HG03460 (cell line): ENCODE data around the gene BNIP1.
"Not testable (repeated sequence)": the region's sequence is repeated elsewhere in the genome, so short reads cannot be mapped to it uniquely, and the experiment has no call there.

Source experiments
- ATAC-seq: cut with Tn5 transposase; IDR thresholded peaks from one replicate; pipeline ENCODE4 v1.9.1; 2021; ENCODE audit not compliant: unreplicated experiment

Gene BNIP1

GRCh38 chr5:173144200-173145176 lies at the start of gene BNIP1:
Gene BNIP1 (plus strand): TSS chr5:173144531. CDS start chr5:173144546, 15 bp downstream.
- ATAC-seq = peak; percentile 93

GRCh38 chr5:173098787-173099186 lies 45.5 kb upstream of the BNIP1 start:
- no peak for ATAC-seq

- ATAC-seq = no peak
Observed at GRCh38 chr5:173099461-173099860, 44.9 kb upstream of the BNIP1 start.

GRCh38 chr5:173101245-173101644 lies 43.1 kb upstream of the BNIP1 start:
- no peak for ATAC-seq

GRCh38 chr5:173103411-173103810 lies 40.9 kb upstream of the BNIP1 start:
- ATAC-seq = no peak

GRCh38 chr5:173108914-173109313 lies 35.4 kb upstream of the BNIP1 start:
- no peak for ATAC-seq

- ATAC-seq = no peak
Observed at GRCh38 chr5:173114536-173114935, 29.8 kb upstream of the BNIP1 start.

- ATAC-seq = no peak
Observed at GRCh38 chr5:173119719-173120118, 24.6 kb upstream of the BNIP1 start.

GRCh38 chr5:173123416-173123815 lies 20.9 kb upstream of the BNIP1 start:
- no peak for ATAC-seq

- not testable (repeated sequence) for ATAC-seq
Observed at GRCh38 chr5:173132166-173132565, 12.2 kb upstream of the BNIP1 start.

- no peak for ATAC-seq
Observed at GRCh38 chr5:173138707-173139106, 5.6 kb upstream of the BNIP1 start.

- ATAC-seq = no peak
Observed at GRCh38 chr5:173139631-173140030, 4.7 kb upstream of the BNIP1 start.

GRCh38 chr5:173140769-173141168 lies 3.6 kb upstream of the BNIP1 start:
- no peak for ATAC-seq

GRCh38 chr5:173143567-173143966 lies 764 bp upstream of the BNIP1 start:
- no peak for ATAC-seq

GRCh38 chr5:173148354-173148753 lies 4.0 kb downstream of the BNIP1 start:
- no peak for ATAC-seq

GRCh38 chr5:173152547-173152946 lies 8.2 kb downstream of the BNIP1 start:
- ATAC-seq = no peak

- ATAC-seq = no peak
Observed at GRCh38 chr5:173153842-173154241, 9.5 kb downstream of the BNIP1 start.

- not testable (repeated sequence) for ATAC-seq
Observed at GRCh38 chr5:173154619-173155018, 10.3 kb downstream of the BNIP1 start.

GRCh38 chr5:173155912-173156311 lies 11.6 kb downstream of the BNIP1 start:
- no peak for ATAC-seq

GRCh38 chr5:173158366-173158765 lies 14.0 kb downstream of the BNIP1 start:
- ATAC-seq = no peak

- no peak for ATAC-seq
Observed at GRCh38 chr5:173159256-173159655, 14.9 kb downstream of the BNIP1 start.

GRCh38 chr5:173161148-173161547 lies 16.8 kb downstream of the BNIP1 start:
- no peak for ATAC-seq

- ATAC-seq = no peak
Observed at GRCh38 chr5:173163219-173163618, 18.9 kb downstream of the BNIP1 start.
